Measurements from ENCODE around the gene FBXL19. TPM values are rescaled to one million over a fixed set of nuclear protein-coding genes. Genes with fewer than 3 reads are reported as not detected.

FBXL19 gene
- polyA plus RNA-seq, 1 of the 3 experiments (the other 2 are of a cell fraction), result 20.6 TPM

- Histone ChIP-seq H3K27ac (ENCODE audit: low read depth in 2 of 2, low read length in 1 of 2) (no peak overlapping the region), H3K4me3 (ENCODE audit: low read depth in 2 of 2, low read length in 1 of 2) (no peak overlapping the region), H3K9me3 (no peaks in the 10 kb centered on the region), H3K79me2 (ENCODE audit: insufficient read depth) (peaks cover 13% of the 10 kb centered on the region), H4K20me1 (ENCODE audit: insufficient read depth) (no peaks in the 10 kb centered on the region), H3F3A (replicated peaks; ENCODE audit: insufficient read depth) (no peaks in the 10 kb centered on the region), H3K9ac (no peak overlapping the region), H3K4me2 (no peak overlapping the region), H3K36me3 (replicated peaks in 1 of 2; ENCODE audit: control insufficient read depth in 1 of 2, insufficient read depth in 2 of 2, low read length in 1 of 2) (peaks cover 30 to 55% of the 10 kb centered on the region in 2 experiments), H3K4me1 (ENCODE audit: control insufficient read depth in 1 of 2, insufficient read depth in 2 of 2, low read depth in 1 of 2, low read length in 1 of 2) (peaks cover 0 to 23% of the 10 kb centered on the region in 2 experiments; a peak in 1 of 4 replicates), H3K9me2 (no peaks in the 10 kb centered on the region), H2AFZ (ENCODE audit: low read depth) (no peak overlapping the region), H3K27me3 (ENCODE audit: insufficient read depth) (no peaks in the 10 kb centered on the region)
- WGBS (ENCODE audit: low lambda C conversion rate), result 94% methylated on average over 5 of the region's 7 CpGs
- CTCF ChIA-PET, result interaction anchor here (4.6 kb wide), 1 partner anchor 13 kb away, joined by 39 read pairs; no protein-coding TSS in a partner anchor
- POLR2A ChIA-PET, result no interaction called here
- no peak for TF ChIP-seq GATA2 (CRISPR knock-in tag; IDR thresholded peaks at IDR 0.05)
- TF ChIP-seq RFX5 (IDR thresholded peaks at IDR 0.05; ENCODE audit: low read length), result no peak
- TF ChIP-seq RAD21 (IDR thresholded peaks at IDR 0.05; ENCODE audit: low read length), result no peak
- no peak for TF ChIP-seq FOXJ3 (CRISPR knock-in tag; IDR thresholded peaks at IDR 0.05)
- no peak for TF ChIP-seq CHD2 (IDR thresholded peaks at IDR 0.05; ENCODE audit: low read length, partially characterized antibody)
- no peak for TF ChIP-seq NRF1 (IDR thresholded peaks at IDR 0.05; ENCODE audit: low read depth, low read length)
- TF ChIP-seq ELF1 (IDR thresholded peaks at IDR 0.05), result no peak
- TF ChIP-seq TEAD4 (IDR thresholded peaks at IDR 0.05; ENCODE audit: borderline replicate concordance, insufficient read depth), result no peak
- no peak for TF ChIP-seq TCF12 (IDR thresholded peaks at IDR 0.05)
- TF ChIP-seq MAX (IDR thresholded peaks at IDR 0.05; ENCODE audit: low read depth), result no peak
- TF ChIP-seq POLR2AphosphoS5 (IDR thresholded peaks at IDR 0.05; ENCODE audit: low read depth, low read length), result no peak
- TF ChIP-seq USF2 (IDR thresholded peaks at IDR 0.05; ENCODE audit: borderline replicate concordance, low read depth, low read length), result no peak
- no peak for TF ChIP-seq USF1 (IDR thresholded peaks at IDR 0.05; ENCODE audit: borderline replicate concordance, low read depth)
- no peak for TF ChIP-seq YY1 (IDR thresholded peaks at IDR 0.05; ENCODE audit: low read depth)
- no peak for TF ChIP-seq RCOR1 (IDR thresholded peaks at IDR 0.05; ENCODE audit: low read length)
- TF ChIP-seq JUND (IDR thresholded peaks at IDR 0.05), result no peak
- no peak for TF ChIP-seq EP300 (IDR thresholded peaks at IDR 0.05; ENCODE audit: borderline replicate concordance in 1 of 2, low read depth in 1 of 2, low read length in 1 of 2)
- TF ChIP-seq NFIC (IDR thresholded peaks at IDR 0.05; ENCODE audit: borderline replicate concordance), result no peak
- DNase-seq, result no peak
Observed at GRCh38 chr16:30929167-30929566, 5.8 kb downstream of the FBXL19 start.

- DNase-seq, result no peak
- Histone ChIP-seq H3F3A (replicated peaks; ENCODE audit: insufficient read depth) (no peaks in the 10 kb centered on the region), H3K9me3 (no peaks in the 10 kb centered on the region), H3K27ac (ENCODE audit: low read depth in 2 of 2, low read length in 1 of 2) (no peak overlapping the region), H4K20me1 (ENCODE audit: insufficient read depth) (no peaks in the 10 kb centered on the region; the same call in 1 of the 2 replicates), H3K4me1 (ENCODE audit: control insufficient read depth in 1 of 2, insufficient read depth in 2 of 2, low read depth in 1 of 2, low read length in 1 of 2) (peaks cover 0 to 17% of the 10 kb centered on the region in 2 experiments; a peak in 1 of 4 replicates), H3K4me2 (no peak overlapping the region), H3K9ac (no peak overlapping the region), H3K4me3 (ENCODE audit: low read depth in 2 of 2, low read length in 1 of 2) (no peak overlapping the region), H3K79me2 (ENCODE audit: insufficient read depth) (peaks cover 3% of the 10 kb centered on the region; the same call in 1 of the 2 replicates), H2AFZ (ENCODE audit: low read depth) (no peak overlapping the region), H3K36me3 (replicated peaks in 1 of 2; ENCODE audit: control insufficient read depth in 1 of 2, insufficient read depth in 2 of 2, low read length in 1 of 2) (peaks cover 35 to 55% of the 10 kb centered on the region in 2 experiments), H3K27me3 (ENCODE audit: insufficient read depth) (no peaks in the 10 kb centered on the region), H3K9me2 (no peaks in the 10 kb centered on the region)
- ChIA-PET POLR2A (no interaction called here), CTCF (interaction anchor here (4.6 kb wide), 1 partner anchor 12 kb away, joined by 39 read pairs; no protein-coding TSS in a partner anchor)
- 94% methylated on average over 19 of the region's 35 CpGs for WGBS (ENCODE audit: low lambda C conversion rate)
- TF ChIP-seq RAD21 (IDR thresholded peaks at IDR 0.05; ENCODE audit: low read length) (no peak), TEAD4 (IDR thresholded peaks at IDR 0.05; ENCODE audit: borderline replicate concordance, insufficient read depth) (no peak)
Observed at GRCh38 chr16:30930160-30930571, 6.8 kb downstream of the FBXL19 start.
